IMR-90 (cell line): Measurements from ENCODE around the gene TIAM2. TPM values are rescaled to one million over a fixed set of nuclear protein-coding genes. Genes with fewer than 3 reads are reported as not detected.

ENCODE experiments used
- ATAC-seq: fragments of 200-7000 bp; cut with Tn5 transposase; 2 replicates; pipeline ENCODE4 v1.9.1; 2020; ENCODE audit warnings: low read depth, mild to moderate bottlenecking, moderate library complexity
- BruUV-seq: library from RNA; stranded (reverse); fragments of 400-500 nt; replicated peaks from 2 replicates; lab custom pipeline; 2021; lab: Mats Ljungman, UMichigan
- CTCF ChIA-PET: fragments of 300-600 bp; formaldehyde crosslinking; extraction: SDS; loops from one replicate; lab custom pipeline; 2021; ENCODE audit warnings: antibody characterized with exemption; lab: Yijun Ruan, JAX
- POLR2A ChIA-PET: fragments of 300-600 bp; sonication (Branson Sonifier 250); formaldehyde crosslinking; loops from one replicate; lab custom pipeline; 2022; ENCODE audit warnings: antibody characterized with exemption; ENCODE audit not compliant: unreplicated experiment; lab: Charles Lee
- DNase-seq: peaks from one replicate; pipeline ENCODE4 v3.0.0; 2013
- H2AFZ ChIP-seq: replicated peaks from 2 replicates; pipeline ENCODE3; 2013; ENCODE audit warnings: low read length, mild to moderate bottlenecking; ENCODE audit not compliant: poor library complexity
- H2AK5ac ChIP-seq: 2 replicates; pipeline ENCODE4 v1.6.1; 2013; ENCODE audit warnings: low read depth, low read length, inconsistent platforms
- H2AK9ac ChIP-seq: replicated peaks from 2 replicates; pipeline ENCODE3; 2013; ENCODE audit warnings: mild to moderate bottlenecking, low read depth, low read length, moderate library complexity; ENCODE audit not compliant: poor library complexity
- H2BK120ac ChIP-seq: 2 replicates; pipeline ENCODE4 v1.6.1; 2013; ENCODE audit warnings: low read depth, low read length, inconsistent platforms
- H2BK15ac ChIP-seq: 3 replicates; pipeline ENCODE4 v1.6.1; 2013; ENCODE audit warnings: low read depth, low read length, inconsistent platforms
- H2BK20ac ChIP-seq: 2 replicates; pipeline ENCODE4 v1.6.1; 2013; ENCODE audit warnings: low read depth, mild to moderate bottlenecking, inconsistent platforms, low read length, moderate library complexity
- H2BK5ac ChIP-seq: 2 replicates; pipeline ENCODE4 v1.6.1; 2013; ENCODE audit warnings: mild to moderate bottlenecking, low read depth, low read length, inconsistent platforms; ENCODE audit not compliant: poor library complexity, severe bottlenecking
- H3K14ac ChIP-seq: replicated peaks from 2 replicates; pipeline ENCODE4 v1.6.1; 2013; ENCODE audit warnings: low read depth, low read length, inconsistent platforms
- H3K18ac ChIP-seq: 2 replicates; pipeline ENCODE4 v1.6.1; 2013; ENCODE audit warnings: low read depth, low read length, control low read depth
- H3K23ac ChIP-seq: 2 replicates; pipeline ENCODE4 v1.6.1; 2013; ENCODE audit warnings: low read depth, low read length, inconsistent platforms
- H3K27ac ChIP-seq: 2 replicates; pipeline ENCODE4 v1.5.1; 2013; ENCODE audit warnings: mild to moderate bottlenecking, control low read depth, low read length; ENCODE audit not compliant: insufficient read depth
- H3K27me3 ChIP-seq: 2 replicates; pipeline ENCODE4 v1.6.1; 2013; ENCODE audit warnings: low read length; ENCODE audit not compliant: control insufficient read depth, insufficient read depth
- H3K36me3 ChIP-seq: 2 replicates; pipeline ENCODE4 v1.6.1; 2013; ENCODE audit warnings: low read length, mixed read lengths; ENCODE audit not compliant: control insufficient read depth, insufficient read depth
- H3K4ac ChIP-seq: 2 replicates; pipeline ENCODE4 v1.6.1; 2013; ENCODE audit warnings: low read depth, low read length, inconsistent platforms
- H3K4me1 ChIP-seq: 2 replicates; pipeline ENCODE4 v1.6.1; 2013; ENCODE audit warnings: low read length, mixed read lengths; ENCODE audit not compliant: control insufficient read depth, insufficient read depth
- H3K4me2 ChIP-seq: 2 replicates; pipeline ENCODE4 v1.6.1; 2013; ENCODE audit warnings: low read depth, mild to moderate bottlenecking, control low read depth, low read length, moderate library complexity
- H3K4me3 ChIP-seq: 2 replicates; pipeline ENCODE4 v1.5.1; 2013; ENCODE audit warnings: low read depth, mild to moderate bottlenecking, control low read depth, low read length, moderate library complexity; ENCODE audit not compliant: insufficient read depth
- H3K56ac ChIP-seq: 2 replicates; pipeline ENCODE4 v1.6.1; 2013; ENCODE audit warnings: low read length, inconsistent platforms; ENCODE audit not compliant: insufficient read depth; ENCODE audit errors: extremely low read depth
- H3K79me1 ChIP-seq, 2 experiments: 2 replicates each; pipeline ENCODE4 v1.6.1; 2013; ENCODE audit warnings: low read length in 2 of 2, inconsistent platforms in 1 of 2, low read depth in 1 of 2
- H3K9ac ChIP-seq: 2 replicates; pipeline ENCODE4 v1.6.1; 2013; ENCODE audit warnings: low read depth, low read length, control low read depth
- H3K9me1 ChIP-seq: 2 replicates; pipeline ENCODE4 v1.6.1; 2013; ENCODE audit warnings: low read length, inconsistent platforms; ENCODE audit not compliant: insufficient read depth
- H3K9me3 ChIP-seq: 2 replicates; pipeline ENCODE4 v1.6.1; 2013; ENCODE audit warnings: low read length; ENCODE audit not compliant: control insufficient read depth, insufficient read depth
- H4K20me1 ChIP-seq: 2 replicates; pipeline ENCODE4 v1.6.1; 2013; ENCODE audit warnings: low read length, inconsistent platforms; ENCODE audit not compliant: insufficient read depth
- H4K5ac ChIP-seq: 2 replicates; pipeline ENCODE4 v1.6.1; 2013; ENCODE audit warnings: mild to moderate bottlenecking, low read depth, low read length, control low read depth
- H4K8ac ChIP-seq, 2 experiments: 2 replicates each; pipeline ENCODE4 v1.6.1; 2013; ENCODE audit warnings: low read depth in 2 of 2, low read length in 2 of 2, control low read depth in 1 of 2, inconsistent platforms in 1 of 2
- H4K91ac ChIP-seq: 2 replicates; pipeline ENCODE4 v1.6.1; 2013; ENCODE audit warnings: low read depth, low read length, inconsistent platforms; ENCODE audit not compliant: insufficient read depth
- CEBPB ChIP-seq: IDR thresholded peaks from 2 replicates; pipeline ENCODE4 v1.6.1; 2012; ENCODE audit warnings: low read depth, low read length, improper control_type of control experiment
- CHD1 ChIP-seq: IDR thresholded peaks from 2 replicates; pipeline ENCODE4 v1.6.1; 2012; ENCODE audit warnings: low read depth, low read length, improper control_type of control experiment
- FOS ChIP-seq: fragments of 150-350 bp; IDR thresholded peaks from 2 replicates; pipeline ENCODE4 v1.6.1; 2016; ENCODE audit warnings: low read depth, low read length
- MAFK ChIP-seq: IDR thresholded peaks from 2 replicates; pipeline ENCODE4 v1.6.1; 2012; ENCODE audit warnings: low read depth, low read length, improper control_type of control experiment
- MAZ ChIP-seq: IDR thresholded peaks from 2 replicates; pipeline ENCODE4 v1.6.1; 2012; ENCODE audit warnings: low read depth, mild to moderate bottlenecking, low read length, improper control_type of control experiment, moderate library complexity, borderline replicate concordance
- MXI1 ChIP-seq: IDR thresholded peaks from 2 replicates; pipeline ENCODE4 v1.6.1; 2012; ENCODE audit warnings: low read depth, mild to moderate bottlenecking, low read length, moderate library complexity, borderline replicate concordance
- NFE2L2 ChIP-seq: fragments of 150-350 bp; IDR thresholded peaks from 2 replicates; pipeline ENCODE4 v1.6.1; 2016; ENCODE audit warnings: low read depth, mild to moderate bottlenecking, low read length
- POLR2A ChIP-seq: IDR thresholded peaks from 2 replicates; pipeline ENCODE4 v1.6.1; 2012; ENCODE audit warnings: mild to moderate bottlenecking, low read depth, low read length
- RAD21 ChIP-seq: IDR thresholded peaks from 2 replicates; pipeline ENCODE4 v1.6.1; 2012; ENCODE audit warnings: low read length, improper control_type of control experiment
- RFX5 ChIP-seq: IDR thresholded peaks from 2 replicates; pipeline ENCODE4 v1.8.0; 2012; ENCODE audit warnings: low read depth, mild to moderate bottlenecking, low read length, moderate library complexity
- SMC3 ChIP-seq: fragments of 150-350 bp; IDR thresholded peaks from 2 replicates; pipeline ENCODE4 v1.6.1; 2016; ENCODE audit warnings: low read depth, mild to moderate bottlenecking, antibody characterized with exemption, low read length, moderate library complexity
- WGBS, 2 experiments: methylation state at CpG; one replicate each; pipeline versions ENCODE4 v1.1.5 to v1.1.7; 2013; ENCODE audit warnings: missing lambda C conversion rate in 2 of 2; ENCODE audit not compliant: insufficient read length in 1 of 2; ENCODE audit errors: extremely low coverage in 2 of 2; 5-methylcytosine and 5-hydroxymethylcytosine counted together
- dilution Hi-C: fragments of 300-500 bp; cut with HindIII; formaldehyde crosslinking; loops from one replicate; pipeline ENCODE4 v1.14.3; 2018; ENCODE audit warnings: low sequenced_read_pairs; ENCODE audit not compliant: unreplicated experiment
- in situ Hi-C: fragments of 300-500 bp; cut with MboI; formaldehyde crosslinking; loops from 3 replicates; pipeline ENCODE4 v1.14.3; 2019; ENCODE audit warnings: low sequenced_read_pairs, inconsistent platforms, mixed read lengths
- intact Hi-C: fragments of 100-400 bp; cut with micrococcal nuclease; formaldehyde crosslinking; loops from 2 replicates; pipeline ENCODE4 v1.10.0; 2022
- polyA plus RNA-seq, 3 experiments: library from polyadenylated mRNA; depleted of rRNA; stranded (reverse); fragments of >200 nt; gene quantifications; 2 replicates each; pipeline ENCODE4 v1.2.3, GENCODE V29; 2012; ENCODE audit warnings: low replicate concordance in 1 of 3
- total RNA-seq: library from RNA; depleted of rRNA; stranded (reverse); fragments of >200 nt; gene quantifications from 2 replicates; pipeline ENCODE4 v1.2.3, GENCODE V29; 2012
- TF ChIP-seq, protein P1 (sequence below): fragments of 150-350 bp; IDR thresholded peaks from 2 replicates; pipeline ENCODE4 v1.6.1; 2016; ENCODE audit warnings: low read depth, mild to moderate bottlenecking, low read length, moderate library complexity, borderline replicate concordance
- TF ChIP-seq, protein P2 (sequence below): fragments of 150-350 bp; IDR thresholded peaks from 2 replicates; pipeline ENCODE4 v1.6.1; 2017; ENCODE audit warnings: mild to moderate bottlenecking, antibody characterized with exemption, low read length, low read depth

TIAM2 gene
- total and polyA plus RNA-seq, 2 of the 4 experiments (the other 2 are of a cell fraction): 3.1 to 4.7 TPM

DNA sequence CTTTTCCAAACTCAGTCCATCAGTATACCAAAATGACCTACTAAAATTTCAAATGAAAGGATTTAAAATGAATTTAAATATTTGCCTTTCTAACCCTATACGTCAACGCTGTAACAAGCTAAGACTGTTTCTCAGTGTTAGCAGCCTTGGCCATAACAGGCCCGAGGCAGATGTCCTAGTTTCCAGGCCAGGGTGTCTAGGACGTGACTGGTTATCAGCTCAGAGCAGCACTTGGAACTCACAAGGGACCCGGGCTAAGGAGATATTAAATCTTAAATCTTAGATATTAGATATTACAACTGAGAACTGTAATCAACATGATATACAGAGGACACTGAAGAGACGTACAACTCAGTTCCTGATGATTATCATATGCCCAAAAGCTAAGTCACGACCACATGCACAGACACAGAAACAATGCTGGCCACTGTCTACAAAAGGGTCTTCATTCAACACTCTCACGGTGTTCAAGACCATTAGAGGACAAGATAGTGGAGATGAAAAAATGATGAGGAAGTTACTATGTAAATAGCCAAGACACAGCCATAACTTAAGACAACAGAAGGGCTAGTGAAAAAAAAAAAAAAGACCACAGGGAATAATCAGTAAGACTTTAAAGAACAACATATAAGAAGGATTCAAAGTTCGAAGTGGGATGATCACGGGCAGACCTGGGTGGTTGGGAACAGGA, 268.4 kb downstream of the TIAM2 start, which contains the start of gene CLDN20:
CLDN20 (plus strand) TSS at position 641 of the 691 bp plus-strand sequence. CDS start 11,707 bp downstream, outside the sequence.
- Histone ChIP-seq H3K36me3 (peaks cover 15% of the 10 kb centered on the region), H3K14ac (0 out of 2 replicates have a peak within 1 kb of the TSS, but pooled peaks have one; percentile 28), H3K4me2 (no peak within 1 kb of the TSS), H3K56ac (no peak within 1 kb of the TSS), H3K27me3 (no peaks in the 10 kb centered on the region), H3K4ac (0 out of 2 replicates have a peak within 1 kb of the TSS, but pooled peaks have one; percentile 40), H3K23ac (0 out of 2 replicates have a peak within 1 kb of the TSS, but pooled peaks have one; percentile 34), H2BK20ac (no peak within 1 kb of the TSS), H2BK5ac (no peak within 1 kb of the TSS), H4K8ac (peak within 1 kb of the TSS in 1 of 2 experiments; percentile 39; a peak in 1 of 4 replicates), H3K79me1 (peaks cover 5 to 32% of the 10 kb centered on the region in 2 experiments), H2AK5ac (no peak within 1 kb of the TSS), H4K20me1 (no peaks in the 10 kb centered on the region), H2BK120ac (no peak within 1 kb of the TSS), H3K9me3 (no peaks in the 10 kb centered on the region), H4K91ac (no peak within 1 kb of the TSS), H4K5ac (no peak within 1 kb of the TSS), H3K27ac (no peak within 1 kb of the TSS), H2AK9ac (no peak within 1 kb of the TSS), H3K9me1 (peaks cover 15% of the 10 kb centered on the region), H3K9ac (no peak within 1 kb of the TSS), H2AFZ (no peak within 1 kb of the TSS), H3K18ac (no peak within 1 kb of the TSS), H3K4me1 (no peaks in the 10 kb centered on the region; the same call in 1 of the 2 replicates), H3K4me3 (no peak within 1 kb of the TSS), H2BK15ac (no peak within 1 kb of the TSS)
- ATAC-seq (no peak), DNase-seq (no peak)
- ChIA-PET CTCF (interaction anchor here (0.7 kb wide), 1 partner anchor 183 kb away, joined by 3 read pairs; no protein-coding TSS in a partner anchor), POLR2A (no interaction called here)
- intact Hi-C loops (no loop called here), in situ Hi-C loops (no loop called here), dilution Hi-C loops (no loop called here)
- BruUV-seq: no TSS peak
- TF ChIP-seq RFX5: no peak
- no peak for TF ChIP-seq CEBPB
- TF ChIP-seq FOS: no peak
- no peak for TF ChIP-seq RAD21
- no peak for TF ChIP-seq CHD1
- TF ChIP-seq NFE2L2: no peak
- TF ChIP-seq, protein P1, sequence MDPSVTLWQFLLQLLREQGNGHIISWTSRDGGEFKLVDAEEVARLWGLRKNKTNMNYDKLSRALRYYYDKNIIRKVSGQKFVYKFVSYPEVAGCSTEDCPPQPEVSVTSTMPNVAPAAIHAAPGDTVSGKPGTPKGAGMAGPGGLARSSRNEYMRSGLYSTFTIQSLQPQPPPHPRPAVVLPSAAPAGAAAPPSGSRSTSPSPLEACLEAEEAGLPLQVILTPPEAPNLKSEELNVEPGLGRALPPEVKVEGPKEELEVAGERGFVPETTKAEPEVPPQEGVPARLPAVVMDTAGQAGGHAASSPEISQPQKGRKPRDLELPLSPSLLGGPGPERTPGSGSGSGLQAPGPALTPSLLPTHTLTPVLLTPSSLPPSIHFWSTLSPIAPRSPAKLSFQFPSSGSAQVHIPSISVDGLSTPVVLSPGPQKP: no peak
- no peak for TF ChIP-seq SMC3
- TF ChIP-seq, protein P2, sequence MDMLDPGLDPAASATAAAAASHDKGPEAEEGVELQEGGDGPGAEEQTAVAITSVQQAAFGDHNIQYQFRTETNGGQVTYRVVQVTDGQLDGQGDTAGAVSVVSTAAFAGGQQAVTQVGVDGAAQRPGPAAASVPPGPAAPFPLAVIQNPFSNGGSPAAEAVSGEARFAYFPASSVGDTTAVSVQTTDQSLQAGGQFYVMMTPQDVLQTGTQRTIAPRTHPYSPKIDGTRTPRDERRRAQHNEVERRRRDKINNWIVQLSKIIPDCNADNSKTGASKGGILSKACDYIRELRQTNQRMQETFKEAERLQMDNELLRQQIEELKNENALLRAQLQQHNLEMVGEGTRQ: no peak
- no peak for TF ChIP-seq POLR2A
- TF ChIP-seq MXI1: no peak
- TF ChIP-seq MAZ: no peak
- no peak for TF ChIP-seq MAFK
- 100% methylated on average over 2 of the region's 10 CpGs; no CpG with 5 or more reads in 1 of the 2 experiments for WGBS, 2 experiments
